GM12874 (cell line): ENCODE data around the gene AMZ1.

Experiments
- TF ChIP-seq, protein P1 (sequence below): IDR thresholded peaks from 2 replicates; pipeline ENCODE4 v1.5.1; 2011; ENCODE audit warnings: low read depth, mild to moderate bottlenecking, control low read depth, low read length, moderate library complexity; ENCODE audit not compliant: insufficient read depth

AMZ1 gene

DNA sequence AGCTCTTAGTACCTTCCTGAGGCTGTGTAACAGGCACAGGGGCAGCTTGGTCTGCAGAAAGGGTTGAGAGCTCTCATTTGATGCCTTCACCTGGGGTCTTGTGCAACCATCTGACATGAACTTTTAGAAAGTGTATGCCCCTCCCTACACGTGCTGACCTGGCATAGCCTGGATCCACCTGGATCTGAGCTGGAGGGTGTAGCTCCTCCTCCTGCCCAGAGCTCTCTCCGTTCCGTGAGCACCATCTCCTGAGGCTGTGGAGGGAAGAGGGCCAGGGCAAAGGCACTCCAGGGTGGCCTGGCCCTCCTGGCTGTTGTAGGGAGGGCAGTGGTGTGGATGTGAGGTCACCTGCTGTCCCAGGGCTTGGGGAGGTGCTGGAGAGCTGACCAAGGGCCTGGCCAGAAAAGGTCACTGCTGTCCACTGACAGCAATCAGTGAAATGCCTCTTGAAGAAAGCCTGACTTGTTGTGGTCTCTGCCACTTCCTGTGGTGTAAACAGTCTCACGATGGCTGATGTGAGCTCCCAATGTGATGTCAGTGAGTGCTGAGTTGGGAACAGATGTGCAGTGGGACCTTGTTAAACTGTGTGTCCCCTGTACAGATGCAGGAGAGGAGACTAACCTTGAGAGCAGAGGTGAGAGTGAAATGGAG, 23.0 kb downstream of the AMZ1 start:
- TF ChIP-seq, protein P1, sequence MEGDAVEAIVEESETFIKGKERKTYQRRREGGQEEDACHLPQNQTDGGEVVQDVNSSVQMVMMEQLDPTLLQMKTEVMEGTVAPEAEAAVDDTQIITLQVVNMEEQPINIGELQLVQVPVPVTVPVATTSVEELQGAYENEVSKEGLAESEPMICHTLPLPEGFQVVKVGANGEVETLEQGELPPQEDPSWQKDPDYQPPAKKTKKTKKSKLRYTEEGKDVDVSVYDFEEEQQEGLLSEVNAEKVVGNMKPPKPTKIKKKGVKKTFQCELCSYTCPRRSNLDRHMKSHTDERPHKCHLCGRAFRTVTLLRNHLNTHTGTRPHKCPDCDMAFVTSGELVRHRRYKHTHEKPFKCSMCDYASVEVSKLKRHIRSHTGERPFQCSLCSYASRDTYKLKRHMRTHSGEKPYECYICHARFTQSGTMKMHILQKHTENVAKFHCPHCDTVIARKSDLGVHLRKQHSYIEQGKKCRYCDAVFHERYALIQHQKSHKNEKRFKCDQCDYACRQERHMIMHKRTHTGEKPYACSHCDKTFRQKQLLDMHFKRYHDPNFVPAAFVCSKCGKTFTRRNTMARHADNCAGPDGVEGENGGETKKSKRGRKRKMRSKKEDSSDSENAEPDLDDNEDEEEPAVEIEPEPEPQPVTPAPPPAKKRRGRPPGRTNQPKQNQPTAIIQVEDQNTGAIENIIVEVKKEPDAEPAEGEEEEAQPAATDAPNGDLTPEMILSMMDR = no peak

DNA sequence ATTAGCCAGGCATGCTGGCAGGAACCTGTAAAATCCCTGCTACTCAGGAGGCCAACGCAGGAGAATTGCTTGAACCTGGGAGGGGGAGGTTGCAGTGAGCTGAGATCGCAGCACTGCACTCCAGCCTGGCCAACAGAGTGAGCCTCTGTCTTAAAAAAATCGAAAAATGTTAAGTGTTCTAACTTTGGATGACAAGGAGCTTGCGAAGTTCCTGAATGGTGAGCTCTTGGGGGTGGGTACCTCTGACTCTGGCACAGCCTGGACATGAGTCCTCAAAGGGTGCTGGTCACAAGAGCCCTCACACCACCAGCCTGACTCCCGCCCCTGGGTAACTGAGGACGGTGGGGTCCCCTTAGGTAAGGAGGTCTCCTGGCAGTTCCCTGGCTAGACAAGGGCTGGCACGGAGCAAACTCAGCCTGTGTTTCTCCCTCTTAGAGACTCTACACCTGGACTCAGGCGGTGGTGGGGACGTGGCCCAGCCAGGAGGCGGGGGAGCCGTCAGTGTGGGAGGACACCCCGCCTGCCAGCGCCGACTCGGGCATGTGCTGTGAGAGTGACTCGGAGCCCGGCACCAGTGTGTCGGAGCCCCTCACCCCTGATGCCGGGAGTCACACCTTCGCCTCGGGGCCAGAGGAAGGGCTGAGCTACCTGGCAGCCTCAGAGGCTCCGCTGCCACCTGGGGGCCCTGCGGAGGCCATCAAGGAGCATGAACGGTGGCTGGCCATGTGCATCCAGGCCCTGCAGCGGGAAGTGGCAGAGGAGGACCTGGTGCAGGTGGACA, 24.1 kb downstream of the AMZ1 start:
- TF ChIP-seq, protein P1 = no peak

DNA sequence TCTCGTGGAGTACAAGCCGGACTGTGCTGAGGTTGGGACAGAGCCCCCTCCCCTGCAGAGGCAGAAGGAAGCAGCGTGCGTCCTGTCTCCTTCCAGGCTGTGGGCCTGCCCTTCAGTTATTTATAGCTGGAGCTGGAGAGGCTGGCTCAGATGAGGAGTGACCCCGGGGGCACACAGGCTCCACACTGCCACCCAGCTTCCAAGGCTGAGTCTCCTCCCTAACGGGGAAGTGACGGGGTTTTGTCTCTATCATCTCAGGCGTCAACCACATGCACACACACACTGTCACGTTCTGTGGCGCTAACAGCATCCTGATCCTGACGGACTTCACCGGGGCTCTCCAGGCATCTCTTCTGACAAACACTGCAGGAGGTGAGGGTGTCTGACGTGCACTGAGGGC, 25.4 kb downstream of the AMZ1 start:
- TF ChIP-seq, protein P1 = no peak

DNA sequence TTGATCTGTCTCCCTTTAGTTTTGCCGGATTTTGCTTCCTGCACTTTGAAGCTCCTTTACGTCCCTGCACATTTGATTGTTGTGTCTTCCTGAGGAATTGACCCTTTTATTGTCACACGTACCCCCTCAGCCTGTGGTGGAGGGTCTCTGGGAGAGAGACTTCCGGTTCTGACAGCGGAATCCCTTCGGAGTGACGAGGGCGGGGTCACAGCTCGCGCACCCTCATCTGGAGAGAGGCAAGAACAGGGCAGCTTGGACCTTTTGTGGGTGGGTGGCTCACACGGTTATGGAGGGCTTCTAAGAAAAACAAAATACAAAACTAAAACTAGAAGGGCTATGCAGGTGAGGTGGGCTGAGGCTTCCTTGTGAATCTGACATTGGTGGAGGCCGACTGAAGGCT, 26.0 kb downstream of the AMZ1 start:
- TF ChIP-seq, protein P1 = no peak

DNA sequence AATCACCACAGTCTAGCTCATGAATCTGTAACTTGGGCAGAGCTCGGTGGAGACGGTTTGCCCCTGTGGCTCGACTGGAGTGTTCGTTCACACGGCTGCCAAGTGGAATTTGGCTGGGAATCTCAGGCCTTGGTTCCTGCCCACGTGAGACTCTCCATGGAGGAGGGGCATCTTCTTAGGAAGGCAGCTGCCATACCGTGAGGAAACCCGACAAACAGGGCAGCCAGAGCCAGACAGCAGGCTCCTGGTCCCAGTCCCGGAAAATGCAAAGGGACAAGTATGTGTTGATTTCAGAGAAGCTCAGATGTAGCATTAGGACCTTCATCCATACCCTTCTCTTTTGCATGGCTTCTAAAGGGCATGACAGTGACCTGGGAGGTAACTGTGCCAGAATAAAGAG, 26.6 kb downstream of the AMZ1 start:
- TF ChIP-seq, protein P1 = no peak

DNA sequence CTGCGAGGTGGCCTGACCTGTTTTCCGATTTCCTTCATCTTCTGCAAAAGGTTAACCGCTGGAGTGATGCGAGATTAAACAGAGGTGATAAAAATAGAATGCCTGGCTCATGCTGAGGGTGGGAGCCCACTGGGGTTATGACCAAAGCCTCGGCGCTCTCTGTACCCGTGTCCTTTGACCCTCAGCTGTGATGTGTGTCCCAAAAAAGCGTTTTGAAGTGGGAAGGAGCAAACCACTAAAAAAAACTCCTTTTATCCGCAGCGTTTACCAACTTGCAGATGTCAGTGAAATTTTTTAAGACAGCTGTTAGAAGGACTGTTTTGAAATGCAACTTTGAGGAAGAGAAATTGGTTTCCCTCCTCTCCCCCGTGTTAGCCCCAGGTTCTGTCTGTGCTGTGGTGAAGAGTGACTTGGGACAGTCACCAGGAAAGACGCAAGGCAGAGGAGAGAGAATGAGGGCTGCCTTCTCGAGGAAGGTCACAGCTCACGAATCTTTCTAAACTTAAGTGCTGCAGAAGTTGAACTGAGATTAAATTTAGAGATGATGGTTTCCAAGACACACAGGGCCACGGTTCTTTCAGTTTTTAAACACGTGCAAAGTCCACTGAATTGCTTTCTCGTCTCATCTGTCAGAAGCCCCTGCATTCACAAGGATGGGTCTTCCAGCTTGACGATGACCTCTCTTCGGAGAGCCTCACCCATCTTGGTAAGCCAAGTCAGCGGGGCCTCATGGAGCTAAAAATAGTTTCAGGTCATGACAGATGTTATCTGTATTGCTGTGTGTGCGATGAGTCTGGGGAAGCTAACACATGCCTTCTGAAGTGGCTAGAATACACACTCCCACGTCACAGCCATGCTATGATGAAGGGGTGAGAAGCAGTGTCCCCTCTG, 27.6 kb downstream of the AMZ1 start:
- TF ChIP-seq, protein P1 = no peak

DNA sequence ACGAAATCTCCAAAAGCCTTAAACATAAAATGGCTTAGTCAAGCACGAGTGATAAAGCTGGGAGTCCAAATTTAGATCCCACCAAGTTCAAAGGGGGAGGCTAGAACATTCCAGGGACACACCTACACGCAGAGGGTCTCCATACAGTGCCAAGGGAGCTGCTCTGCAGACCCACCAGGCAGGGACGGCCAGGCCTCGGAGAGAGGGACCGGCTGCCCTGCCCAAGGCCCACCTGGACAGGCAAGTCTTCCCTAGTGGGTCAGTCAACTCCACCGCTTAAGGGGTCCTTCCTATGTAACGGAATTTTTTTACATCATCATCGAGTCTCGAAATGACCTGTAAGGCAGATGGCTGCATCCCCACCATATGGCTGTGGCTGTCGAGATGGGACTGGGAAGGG, 28.5 kb downstream of the AMZ1 start:
- TF ChIP-seq, protein P1 = no peak
